ENCODE data around the gene GPR108. TPM values are rescaled to one million over a fixed set of nuclear protein-coding genes. Genes with fewer than 3 reads are reported as not detected.

Gene GPR108
- total RNA-seq, 3 donors from 2014 or later (not counting 1 experiment from before 2014, with no cell fraction given) = 66.1 to 78.0 (median 76.9) TPM

- no peaks in the 10 kb centered on the region for H3K36me3 ChIP-seq (ENCODE audit: control insufficient read depth, insufficient read depth, low read length)
- 83% methylated on average over 10 of the region's 11 CpGs for WGBS (ENCODE audit: insufficient coverage)
- no peak for ATAC-seq
- Mint-ChIP-seq H3K36me3 (no peaks in the 10 kb centered on the region), H3K4me1 (peaks cover 34 to 54% of the 10 kb centered on the region in 2 donors), H3K27me3 (ENCODE audit: low read depth in 2 of 2) (no peaks in the 10 kb centered on the region), H3K27ac (peak overlapping the region; percentile 85 to 96), H3K9me3 (peaks cover 0 to 3% of the 10 kb centered on the region in 2 donors), H3K4me3 (peak overlapping the region; percentile 49)
- TF ChIP-seq, protein P1, sequence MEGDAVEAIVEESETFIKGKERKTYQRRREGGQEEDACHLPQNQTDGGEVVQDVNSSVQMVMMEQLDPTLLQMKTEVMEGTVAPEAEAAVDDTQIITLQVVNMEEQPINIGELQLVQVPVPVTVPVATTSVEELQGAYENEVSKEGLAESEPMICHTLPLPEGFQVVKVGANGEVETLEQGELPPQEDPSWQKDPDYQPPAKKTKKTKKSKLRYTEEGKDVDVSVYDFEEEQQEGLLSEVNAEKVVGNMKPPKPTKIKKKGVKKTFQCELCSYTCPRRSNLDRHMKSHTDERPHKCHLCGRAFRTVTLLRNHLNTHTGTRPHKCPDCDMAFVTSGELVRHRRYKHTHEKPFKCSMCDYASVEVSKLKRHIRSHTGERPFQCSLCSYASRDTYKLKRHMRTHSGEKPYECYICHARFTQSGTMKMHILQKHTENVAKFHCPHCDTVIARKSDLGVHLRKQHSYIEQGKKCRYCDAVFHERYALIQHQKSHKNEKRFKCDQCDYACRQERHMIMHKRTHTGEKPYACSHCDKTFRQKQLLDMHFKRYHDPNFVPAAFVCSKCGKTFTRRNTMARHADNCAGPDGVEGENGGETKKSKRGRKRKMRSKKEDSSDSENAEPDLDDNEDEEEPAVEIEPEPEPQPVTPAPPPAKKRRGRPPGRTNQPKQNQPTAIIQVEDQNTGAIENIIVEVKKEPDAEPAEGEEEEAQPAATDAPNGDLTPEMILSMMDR (IDR thresholded peaks at IDR 0.05) = no peak
- peak overlapping the region; percentile 96 for H3K27ac ChIP-seq (ENCODE audit: low read length)
- peaks cover 51% of the 10 kb centered on the region for H3K4me1 ChIP-seq (ENCODE audit: control insufficient read depth, insufficient read depth, low read length)
- no peaks in the 10 kb centered on the region for H3K27me3 ChIP-seq (ENCODE audit: control insufficient read depth, insufficient read depth, low read length)
- no peak overlapping the region for H3K4me3 ChIP-seq (ENCODE audit: low read length)
- no peaks in the 10 kb centered on the region for H3K9me3 ChIP-seq (ENCODE audit: control insufficient read depth, insufficient read depth, low read length)
- intact Hi-C loops (cut with micrococcal nuclease) = no loop called here
- peak in 1 of 2 donors; percentile 55 for DNase-seq
These were observed 31.7 kb upstream of the GPR108 start for GRCh38 chr19:6769006-6769619.

DNA sequence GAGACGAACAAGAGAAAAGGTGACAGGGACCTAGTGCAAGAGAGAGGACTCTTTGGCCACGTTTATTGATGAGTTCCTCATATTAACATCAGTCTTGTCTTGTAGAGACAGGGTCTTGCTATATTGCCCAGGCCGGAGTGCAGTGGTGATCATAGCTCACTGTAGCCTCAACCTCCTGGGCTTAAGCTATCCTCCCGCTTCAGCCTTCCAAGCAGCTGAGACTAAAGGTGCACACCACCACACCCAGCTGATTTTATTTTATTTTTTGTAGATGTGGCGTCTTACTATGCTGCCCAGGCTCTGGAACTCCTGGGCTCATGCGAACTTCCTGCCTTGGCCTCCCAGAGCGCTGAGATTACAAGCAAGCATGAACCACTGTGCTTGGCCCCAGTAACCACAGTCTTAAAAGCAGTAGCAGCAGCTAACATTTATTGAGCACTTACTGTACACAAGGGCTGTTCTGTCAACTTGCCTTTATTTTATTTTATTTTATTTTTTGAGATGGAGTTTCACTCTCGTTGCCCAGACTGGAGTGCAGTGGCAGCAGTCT lies 30.9 kb upstream of the GPR108 start:
- TF ChIP-seq, protein P1 (IDR thresholded peaks at IDR 0.05) = no peak
- H3K36me3 ChIP-seq (ENCODE audit: control insufficient read depth, insufficient read depth, low read length) = no peaks in the 10 kb centered on the region
- H3K4me3 ChIP-seq (ENCODE audit: low read length) = peak overlapping the region; percentile 65
- no peaks in the 10 kb centered on the region for H3K27me3 Mint-ChIP-seq (ENCODE audit: low read depth in 2 of 2)
- peak overlapping the region; percentile 85 to 96 for H3K27ac Mint-ChIP-seq
- no peaks in the 10 kb centered on the region for H3K27me3 ChIP-seq (ENCODE audit: control insufficient read depth, insufficient read depth, low read length)
- DNase-seq (peak in 1 of 2 donors; percentile 68), ATAC-seq (no peak)
- peak overlapping the region; percentile 90 for H3K4me3 Mint-ChIP-seq
- H3K27ac ChIP-seq (ENCODE audit: low read length) = peak overlapping the region; percentile 96
- peaks cover 0 to 3% of the 10 kb centered on the region in 2 donors for H3K9me3 Mint-ChIP-seq
- H3K4me1 Mint-ChIP-seq = peaks cover 34 to 47% of the 10 kb centered on the region in 2 donors
- 42% methylated on average over 8 of the region's 8 CpGs for WGBS (ENCODE audit: insufficient coverage)
- H3K36me3 Mint-ChIP-seq = no peaks in the 10 kb centered on the region
- peaks cover 43% of the 10 kb centered on the region for H3K4me1 ChIP-seq (ENCODE audit: control insufficient read depth, insufficient read depth, low read length)
- no peaks in the 10 kb centered on the region for H3K9me3 ChIP-seq (ENCODE audit: control insufficient read depth, insufficient read depth, low read length)
- intact Hi-C loops (cut with micrococcal nuclease) = no loop called here

DNA sequence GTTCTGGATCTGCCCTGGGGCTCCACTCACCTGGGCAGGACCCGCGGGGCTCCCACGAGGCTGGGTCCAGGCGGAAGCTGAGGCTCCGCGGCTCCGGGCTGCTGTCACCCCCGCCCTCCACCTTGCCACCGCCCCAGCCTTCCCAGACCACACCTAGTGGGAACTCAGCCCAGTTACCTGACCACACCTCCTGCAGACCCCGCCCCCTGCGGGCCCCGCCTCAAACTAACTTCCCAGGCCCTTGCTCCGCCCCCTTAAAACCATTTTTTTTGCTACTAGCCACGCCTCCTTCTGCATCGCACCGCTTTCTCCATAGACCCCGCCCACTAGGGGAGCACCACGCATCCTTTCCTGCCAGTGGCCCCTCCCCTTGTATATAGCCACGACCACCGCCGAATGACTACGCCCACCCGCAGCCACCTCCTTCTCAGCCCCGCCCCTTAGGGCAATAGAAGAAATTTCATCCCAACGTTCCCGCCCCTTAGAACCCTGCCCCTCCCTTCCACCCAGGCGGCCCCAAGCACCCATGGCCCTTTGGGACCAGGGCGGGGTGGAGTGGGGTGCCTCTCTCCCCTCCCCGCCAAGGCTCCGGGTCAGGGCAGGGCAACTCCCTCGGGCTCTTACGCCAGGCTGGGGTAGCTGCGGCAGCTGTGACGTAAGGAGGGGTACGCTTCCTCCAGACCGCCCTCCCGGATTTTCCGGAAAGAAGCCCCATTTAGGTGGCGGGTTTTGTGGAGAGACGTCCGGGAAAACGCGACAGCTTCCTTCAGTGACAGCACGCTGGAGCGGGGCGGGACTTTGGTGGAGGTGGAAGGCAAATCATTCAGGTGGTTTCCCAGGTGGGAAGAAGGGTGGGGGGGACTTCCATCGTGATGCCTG lies 30.2 kb upstream of the GPR108 start, which contains the start of gene SH2D3A:
Gene SH2D3A (minus strand): TSS at position 79 of the 879 bp plus-strand sequence. CDS start 3,687 bp downstream, outside the sequence.
- Histone ChIP-seq H3K9me3 (ENCODE audit: control insufficient read depth, insufficient read depth, low read length) (no peaks in the 10 kb centered on the region), H3K36me3 (ENCODE audit: control insufficient read depth, insufficient read depth, low read length) (no peaks in the 10 kb centered on the region), H3K4me1 (ENCODE audit: control insufficient read depth, insufficient read depth, low read length) (peaks cover 43% of the 10 kb centered on the region), H3K27ac (ENCODE audit: low read length) (peak within 1 kb of the TSS; percentile 96), H3K27me3 (ENCODE audit: control insufficient read depth, insufficient read depth, low read length) (no peaks in the 10 kb centered on the region), H3K4me3 (ENCODE audit: low read length) (peak within 1 kb of the TSS; percentile 65)
- intact Hi-C loops (cut with micrococcal nuclease) = loop anchor here (1.0 kb wide), 4 partner anchors 14 to 95 kb away; no protein-coding TSS in a partner anchor
- Mint-ChIP-seq H3K9me3 (peaks cover 0 to 3% of the 10 kb centered on the region in 2 donors), H3K4me1 (peaks cover 34 to 44% of the 10 kb centered on the region in 2 donors), H3K27me3 (ENCODE audit: low read depth in 2 of 2) (no peaks in the 10 kb centered on the region), H3K27ac (peak within 1 kb of the TSS; percentile 85 to 96), H3K4me3 (peak within 1 kb of the TSS; percentile 90), H3K36me3 (no peaks in the 10 kb centered on the region)
- TF ChIP-seq, protein P1 (IDR thresholded peaks at IDR 0.05) = no peak
- ATAC-seq (peak; percentile 60 to 80 (median 63)), DNase-seq (peak; percentile 79 to 97)
- 1% methylated on average over 47 of the region's 47 CpGs for WGBS (ENCODE audit: insufficient coverage)

Measured in natural killer cell (primary cell).